WTC11 (cell line): Measurements from ENCODE around the gene EPYC.

Experiments
- ELF4 ChIP-seq: sonication (generic); formaldehyde crosslinking; IDR thresholded peaks from 2 replicates; pipeline ENCODE4 v1.8.1; 2022; ENCODE audit warnings: low read depth, mild to moderate bottlenecking, moderate library complexity, missing genetic modification reagents
- ETV6 ChIP-seq: sonication (generic); formaldehyde crosslinking; IDR thresholded peaks from 2 replicates; pipeline ENCODE4 v1.8.1; 2022; ENCODE audit warnings: mild to moderate bottlenecking, missing genetic modification reagents
- NFE2L1 ChIP-seq: sonication (generic); formaldehyde crosslinking; IDR thresholded peaks from 2 replicates; pipeline ENCODE4 v1.8.1; 2023; ENCODE audit warnings: missing genetic modification reagents
- RELA ChIP-seq: sonication (generic); formaldehyde crosslinking; IDR thresholded peaks from 2 replicates; pipeline ENCODE4 v1.8.1; 2022; ENCODE audit warnings: missing genetic modification reagents, mild to moderate bottlenecking, borderline replicate concordance
- SP1 ChIP-seq: sonication (generic); formaldehyde crosslinking; conservative IDR thresholded peaks from 2 replicates; pipeline ENCODE4 v1.8.1; 2022; ENCODE audit warnings: missing genetic modification reagents
- ZNF263 ChIP-seq: sonication (generic); formaldehyde crosslinking; IDR thresholded peaks from 2 replicates; pipeline ENCODE4 v1.8.1; 2022; ENCODE audit warnings: low read depth, mild to moderate bottlenecking, moderate library complexity, missing genetic modification reagents
- ZNF317 ChIP-seq: sonication (generic); formaldehyde crosslinking; IDR thresholded peaks from 2 replicates; pipeline ENCODE4 v1.8.1; 2023; ENCODE audit warnings: low read depth, mild to moderate bottlenecking, moderate library complexity, missing genetic modification reagents, borderline replicate concordance
- ZNF423 ChIP-seq: fragments of 250-450 bp; sonication (Bioruptor Pico); IDR thresholded peaks from 2 replicates; pipeline ENCODE4 v2.1.2; 2022; ENCODE audit warnings: mild to moderate bottlenecking, moderate library complexity
- TF ChIP-seq, protein P1 (sequence below): fragments of 200-600 bp; IDR thresholded peaks from 2 replicates; pipeline ENCODE4 v1.8.0; 2022; ENCODE audit warnings: antibody characterized with exemption
- TF ChIP-seq, protein P2 (sequence below): sonication (generic); formaldehyde crosslinking; conservative IDR thresholded peaks from 2 replicates; pipeline ENCODE4 v1.8.1; 2022; ENCODE audit warnings: mild to moderate bottlenecking, missing genetic modification reagents
- TF ChIP-seq, protein P3 (sequence below): sonication (generic); formaldehyde crosslinking; IDR thresholded peaks from 2 replicates; pipeline ENCODE4 v1.8.1; 2023; ENCODE audit warnings: mild to moderate bottlenecking, missing genetic modification reagents, moderate library complexity
- TF ChIP-seq, protein P4 (sequence below): sonication (generic); formaldehyde crosslinking; IDR thresholded peaks from 2 replicates; pipeline ENCODE4 v1.8.0; 2022; ENCODE audit warnings: mild to moderate bottlenecking, missing genetic modification reagents

DNA sequence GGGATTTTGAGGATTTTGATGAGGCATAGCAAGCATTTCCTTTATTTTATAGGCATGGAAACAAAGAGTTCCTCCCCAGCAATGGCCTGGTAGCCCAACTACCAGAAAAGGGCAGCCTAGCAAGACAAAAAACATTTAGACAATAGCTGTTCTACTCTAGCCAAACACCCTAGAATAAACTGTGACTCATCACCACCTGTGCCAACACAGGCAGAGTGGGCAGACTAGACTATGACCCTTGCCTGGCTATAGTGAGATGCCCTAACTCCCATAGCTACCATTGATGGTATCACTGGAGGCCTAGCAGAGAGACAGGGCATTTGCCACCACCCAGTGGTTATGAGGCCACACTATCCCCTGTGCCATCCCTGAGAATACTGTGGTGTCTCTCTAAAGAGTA lies 34.3 kb downstream of the EPYC start:
- no peak for TF ChIP-seq RELA (CRISPR knock-in tag)
- TF ChIP-seq, protein P1, sequence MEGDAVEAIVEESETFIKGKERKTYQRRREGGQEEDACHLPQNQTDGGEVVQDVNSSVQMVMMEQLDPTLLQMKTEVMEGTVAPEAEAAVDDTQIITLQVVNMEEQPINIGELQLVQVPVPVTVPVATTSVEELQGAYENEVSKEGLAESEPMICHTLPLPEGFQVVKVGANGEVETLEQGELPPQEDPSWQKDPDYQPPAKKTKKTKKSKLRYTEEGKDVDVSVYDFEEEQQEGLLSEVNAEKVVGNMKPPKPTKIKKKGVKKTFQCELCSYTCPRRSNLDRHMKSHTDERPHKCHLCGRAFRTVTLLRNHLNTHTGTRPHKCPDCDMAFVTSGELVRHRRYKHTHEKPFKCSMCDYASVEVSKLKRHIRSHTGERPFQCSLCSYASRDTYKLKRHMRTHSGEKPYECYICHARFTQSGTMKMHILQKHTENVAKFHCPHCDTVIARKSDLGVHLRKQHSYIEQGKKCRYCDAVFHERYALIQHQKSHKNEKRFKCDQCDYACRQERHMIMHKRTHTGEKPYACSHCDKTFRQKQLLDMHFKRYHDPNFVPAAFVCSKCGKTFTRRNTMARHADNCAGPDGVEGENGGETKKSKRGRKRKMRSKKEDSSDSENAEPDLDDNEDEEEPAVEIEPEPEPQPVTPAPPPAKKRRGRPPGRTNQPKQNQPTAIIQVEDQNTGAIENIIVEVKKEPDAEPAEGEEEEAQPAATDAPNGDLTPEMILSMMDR: no peak
- TF ChIP-seq, protein P2, sequence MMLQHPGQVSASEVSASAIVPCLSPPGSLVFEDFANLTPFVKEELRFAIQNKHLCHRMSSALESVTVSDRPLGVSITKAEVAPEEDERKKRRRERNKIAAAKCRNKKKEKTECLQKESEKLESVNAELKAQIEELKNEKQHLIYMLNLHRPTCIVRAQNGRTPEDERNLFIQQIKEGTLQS (CRISPR knock-in tag): no peak
- no peak for TF ChIP-seq ZNF423
- TF ChIP-seq SP1: no peak
- no peak for TF ChIP-seq ZNF317
- TF ChIP-seq, protein P3, sequence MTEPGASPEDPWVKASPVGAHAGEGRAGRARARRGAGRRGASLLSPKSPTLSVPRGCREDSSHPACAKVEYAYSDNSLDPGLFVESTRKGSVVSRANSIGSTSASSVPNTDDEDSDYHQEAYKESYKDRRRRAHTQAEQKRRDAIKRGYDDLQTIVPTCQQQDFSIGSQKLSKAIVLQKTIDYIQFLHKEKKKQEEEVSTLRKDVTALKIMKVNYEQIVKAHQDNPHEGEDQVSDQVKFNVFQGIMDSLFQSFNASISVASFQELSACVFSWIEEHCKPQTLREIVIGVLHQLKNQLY: no peak
- no peak for TF ChIP-seq ELF4 (CRISPR knock-in tag)
- no peak for TF ChIP-seq NFE2L1 (CRISPR knock-in tag)
- TF ChIP-seq ZNF263 (CRISPR knock-in tag): no peak
- TF ChIP-seq ETV6 (CRISPR knock-in tag): no peak
- TF ChIP-seq, protein P4, sequence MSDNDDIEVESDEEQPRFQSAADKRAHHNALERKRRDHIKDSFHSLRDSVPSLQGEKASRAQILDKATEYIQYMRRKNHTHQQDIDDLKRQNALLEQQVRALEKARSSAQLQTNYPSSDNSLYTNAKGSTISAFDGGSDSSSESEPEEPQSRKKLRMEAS: no peak
